SK-N-SH (cell line): ENCODE measurements around the gene FAM240A. TPM values are rescaled to one million over a fixed set of nuclear protein-coding genes. Genes with fewer than 3 reads are reported as not detected.

Source experiments
- CTCF ChIA-PET: fragments of 300-600, 350-600 bp; formaldehyde crosslinking; extraction: SDS; loops from one replicate; lab custom pipeline; 2021; lab: Yijun Ruan, JAX
- POLR2A ChIA-PET: fragments of 350-600 bp; sonication (Branson Sonifier 250); formaldehyde crosslinking; extraction: SDS; loops from one replicate; lab custom pipeline; 2020; ENCODE audit warnings: antibody characterized with exemption, inconsistent platforms; lab: Yijun Ruan, JAX
- DNase-seq: peaks from one replicate; pipeline ENCODE4 v3.0.0; 2012
- H2AFZ ChIP-seq: fragments of 200-600 bp; sonication (generic); 2 replicates; pipeline ENCODE4 v1.8.1; 2016; ENCODE audit warnings: antibody characterized with exemption, mild to moderate bottlenecking, low read depth
- H3F3A ChIP-seq: fragments of 200-600 bp; sonication (generic); replicated peaks from 2 replicates; pipeline ENCODE3; 2016; ENCODE audit warnings: antibody characterized with exemption, mild to moderate bottlenecking; ENCODE audit not compliant: insufficient read depth
- H3K27ac ChIP-seq, 2 experiments: fragments of 200-500 bp in 1 of 2; fragments of 200-600 bp in 1 of 2; sonication (Bioruptor generic) in 1 of 2; sonication (generic), shearing (Covaris generic) in 1 of 2; 2 replicates each; pipeline versions ENCODE4 v1.5.1 to v1.6.1; 2014 to 2016; ENCODE audit warnings: low read depth in 2 of 2, inconsistent platforms in 1 of 2, low read length in 1 of 2, mild to moderate bottlenecking in 1 of 2, mixed read lengths in 1 of 2
- H3K27me3 ChIP-seq: fragments of 200-600 bp; sonication (generic), shearing (Covaris generic); 2 replicates; pipeline ENCODE4 v1.6.1; 2016; ENCODE audit warnings: mixed run types; ENCODE audit not compliant: insufficient read depth
- H3K36me3 ChIP-seq, 2 experiments: fragments of 200-500 bp in 1 of 2; fragments of 200-600 bp in 1 of 2; sonication (Bioruptor generic) in 1 of 2; sonication (generic) in 1 of 2; replicated peaks in 1 of 2; 2 replicates each; pipeline versions ENCODE3 to v1.5.1; 2014 to 2016; ENCODE audit warnings: low read length in 1 of 2, mild to moderate bottlenecking in 1 of 2; ENCODE audit not compliant: insufficient read depth in 2 of 2, control insufficient read depth in 1 of 2
- H3K4me1 ChIP-seq, 2 experiments: fragments of 200-500 bp in 1 of 2; fragments of 200-600 bp in 1 of 2; sonication (Bioruptor generic) in 1 of 2; sonication (generic), shearing (Covaris generic) in 1 of 2; 2 replicates each; pipeline versions ENCODE4 v1.5.1 to v1.6.1; 2014 to 2016; ENCODE audit warnings: low read depth in 1 of 2, low read length in 1 of 2, mixed run types in 1 of 2; ENCODE audit not compliant: insufficient read depth in 2 of 2, control insufficient read depth in 1 of 2
- H3K4me2 ChIP-seq: fragments of 200-600 bp; sonication (generic), shearing (Covaris generic); 2 replicates; pipeline ENCODE4 v1.6.1; 2017; ENCODE audit warnings: mixed run types
- H3K4me3 ChIP-seq, 2 experiments: fragments of 200-500 bp in 1 of 2; fragments of 200-600 bp in 1 of 2; sonication (Bioruptor generic) in 1 of 2; sonication (generic), shearing (Covaris generic) in 1 of 2; 2 replicates each; pipeline versions ENCODE4 v1.5.1 to v1.8.1; 2014 to 2016; ENCODE audit warnings: low read depth in 2 of 2, inconsistent platforms in 1 of 2, low read length in 1 of 2, mild to moderate bottlenecking in 1 of 2, mixed read lengths in 1 of 2, moderate library complexity in 1 of 2
- H3K79me2 ChIP-seq: fragments of 200-600 bp; sonication (generic); 2 replicates; pipeline ENCODE4 v1.8.1; 2017; ENCODE audit warnings: mild to moderate bottlenecking; ENCODE audit not compliant: insufficient read depth
- H3K9ac ChIP-seq: fragments of 200-600 bp; sonication (generic); 2 replicates; pipeline ENCODE4 v1.6.1; 2017; ENCODE audit warnings: mixed run types
- H3K9me2 ChIP-seq: fragments of 200-600 bp; sonication (generic); 2 replicates; pipeline ENCODE4 v1.6.1; 2017; ENCODE audit warnings: mixed run types
- H3K9me3 ChIP-seq: fragments of 200-600 bp; sonication (generic); 2 replicates; pipeline ENCODE4 v1.6.1; 2017; ENCODE audit warnings: mixed run types, mild to moderate bottlenecking, moderate library complexity
- H4K20me1 ChIP-seq: fragments of 200-600 bp; sonication (generic); 2 replicates; pipeline ENCODE4 v1.6.1; 2017; ENCODE audit warnings: mild to moderate bottlenecking, mixed run types; ENCODE audit not compliant: insufficient read depth
- ELF1 ChIP-seq: IDR thresholded peaks from 2 replicates; pipeline ENCODE4 v1.4.0; 2012
- FOSL2 ChIP-seq: IDR thresholded peaks from 2 replicates; pipeline ENCODE4 v1.4.0; 2012; ENCODE audit warnings: low read depth, mild to moderate bottlenecking, moderate library complexity, borderline replicate concordance
- FOXM1 ChIP-seq: IDR thresholded peaks from 2 replicates; pipeline ENCODE4 v1.4.0; 2012; ENCODE audit warnings: low read depth, mild to moderate bottlenecking
- GATA2 ChIP-seq: sonication (generic); formaldehyde crosslinking; IDR thresholded peaks from 2 replicates; pipeline ENCODE4 v1.5.0; 2020; ENCODE audit warnings: mild to moderate bottlenecking, missing genetic modification reagents
- JUND ChIP-seq: IDR thresholded peaks from 2 replicates; pipeline ENCODE4 v1.4.0; 2012
- NFIC ChIP-seq: IDR thresholded peaks from 2 replicates; pipeline ENCODE4 v1.4.0; 2012; ENCODE audit warnings: borderline replicate concordance
- NRF1 ChIP-seq: IDR thresholded peaks from 2 replicates; pipeline ENCODE4 v1.6.1; 2012; ENCODE audit warnings: low read depth, mild to moderate bottlenecking, low read length
- WGBS: methylation state at CpG from one replicate; pipeline ENCODE4 v1.1.6; 2017; ENCODE audit warnings: low lambda C conversion rate; 5-methylcytosine and 5-hydroxymethylcytosine counted together
- polyA plus RNA-seq, 3 experiments: library from polyadenylated mRNA; depleted of rRNA; stranded (reverse); fragments of >200 nt; gene quantifications; 2 replicates each; pipeline ENCODE4 v1.2.3, GENCODE V29; 2012
- TF ChIP-seq, protein P1 (sequence below): IDR thresholded peaks from 2 replicates; pipeline ENCODE4 v1.4.0; 2012; ENCODE audit warnings: low read depth, borderline replicate concordance
- TF ChIP-seq, protein P2 (sequence below): IDR thresholded peaks from 2 replicates; pipeline ENCODE4 v1.6.1; 2012; ENCODE audit warnings: mild to moderate bottlenecking, low read depth, low read length, moderate library complexity
- TF ChIP-seq, protein P3 (sequence below): fragments of 200-600 bp; sonication (generic); IDR thresholded peaks from 2 replicates; pipeline ENCODE4 v1.6.1; 2017; ENCODE audit warnings: antibody characterized with exemption, mild to moderate bottlenecking, moderate library complexity
- TF ChIP-seq, protein P4 (sequence below): fragments of 150-350 bp; IDR thresholded peaks from 2 replicates; pipeline ENCODE4 v1.6.1; 2016; ENCODE audit warnings: mild to moderate bottlenecking, low read depth, low read length

The FAM240A gene
- polyA plus RNA-seq, 1 of the 3 experiments (the other 2 are of a cell fraction) = not detected

DNA sequence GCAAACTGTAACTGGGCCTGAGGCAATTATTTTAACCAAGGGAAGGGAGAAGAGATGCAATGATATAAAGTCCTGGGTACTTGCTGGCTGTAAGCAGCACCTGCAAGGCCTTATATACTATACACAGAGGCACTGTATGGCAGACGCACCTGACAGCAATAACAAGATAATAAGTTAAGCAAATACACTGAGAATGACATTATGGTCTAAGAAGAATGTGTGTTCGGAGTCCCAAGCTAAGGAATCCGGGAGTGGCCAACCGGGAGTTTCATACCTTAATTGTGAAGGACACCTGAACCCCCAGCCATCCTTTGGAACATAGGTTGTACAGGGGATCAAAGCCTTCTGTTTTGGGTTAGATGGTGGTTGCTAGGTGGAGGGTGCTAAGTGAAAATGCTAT, 13.7 kb downstream of the FAM240A start:
- Histone ChIP-seq H3K27ac (no peak overlapping the region), H3K4me2 (no peak overlapping the region), H3K9ac (no peak overlapping the region)

DNA sequence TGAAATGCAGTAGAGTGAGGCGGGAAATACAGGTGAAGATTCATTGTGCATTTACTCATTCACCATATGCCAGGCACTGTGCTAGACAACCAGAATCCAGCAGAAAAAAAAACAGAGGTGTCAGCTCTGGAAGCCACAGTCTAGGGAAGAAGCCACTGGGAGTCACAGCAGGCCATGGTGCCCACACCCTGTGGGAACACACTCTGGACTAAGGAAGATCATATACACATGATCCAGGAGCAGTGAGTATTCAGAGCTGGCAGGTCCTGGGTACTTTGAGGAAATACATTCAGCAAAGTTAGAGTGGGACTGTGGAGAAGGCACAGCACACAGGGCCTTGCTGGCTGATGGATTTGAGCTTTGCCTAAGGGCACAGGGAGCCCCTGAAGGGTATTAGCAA, 14.8 kb downstream of the FAM240A start:
- CTCF ChIA-PET = interaction anchor here (1.5 to 2.4 kb wide), 2 partner anchors 12 to 139 kb away, joined by 4 to 6 read pairs; no protein-coding TSS in a partner anchor
- Histone ChIP-seq H3K9me2 (no peaks in the 10 kb centered on the region), H3K27ac (no peak overlapping the region), H3K9ac (no peak overlapping the region), H3K27me3 (no peaks in the 10 kb centered on the region; the same call in 1 of the 2 replicates), H3F3A (no peaks in the 10 kb centered on the region), H2AFZ (no peak overlapping the region), H3K4me3 (no peak overlapping the region), H3K4me2 (no peak overlapping the region), H3K36me3 (no peaks in the 10 kb centered on the region), H3K9me3 (no peaks in the 10 kb centered on the region), H3K79me2 (no peaks in the 10 kb centered on the region), H3K4me1 (no peaks in the 10 kb centered on the region), H4K20me1 (no peaks in the 10 kb centered on the region)
- DNase-seq = no peak
- WGBS = 50% methylated on average over 1 of the region's 1 CpG
- TF ChIP-seq ELF1 (no peak), GATA2 (CRISPR knock-in tag) (no peak), FOXM1 (no peak), FOSL2 (no peak), NRF1 (no peak), NFIC (no peak)
- TF ChIP-seq, protein P1, sequence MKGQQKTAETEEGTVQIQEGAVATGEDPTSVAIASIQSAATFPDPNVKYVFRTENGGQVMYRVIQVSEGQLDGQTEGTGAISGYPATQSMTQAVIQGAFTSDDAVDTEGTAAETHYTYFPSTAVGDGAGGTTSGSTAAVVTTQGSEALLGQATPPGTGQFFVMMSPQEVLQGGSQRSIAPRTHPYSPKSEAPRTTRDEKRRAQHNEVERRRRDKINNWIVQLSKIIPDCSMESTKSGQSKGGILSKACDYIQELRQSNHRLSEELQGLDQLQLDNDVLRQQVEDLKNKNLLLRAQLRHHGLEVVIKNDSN = no peak
- TF ChIP-seq, protein P2, sequence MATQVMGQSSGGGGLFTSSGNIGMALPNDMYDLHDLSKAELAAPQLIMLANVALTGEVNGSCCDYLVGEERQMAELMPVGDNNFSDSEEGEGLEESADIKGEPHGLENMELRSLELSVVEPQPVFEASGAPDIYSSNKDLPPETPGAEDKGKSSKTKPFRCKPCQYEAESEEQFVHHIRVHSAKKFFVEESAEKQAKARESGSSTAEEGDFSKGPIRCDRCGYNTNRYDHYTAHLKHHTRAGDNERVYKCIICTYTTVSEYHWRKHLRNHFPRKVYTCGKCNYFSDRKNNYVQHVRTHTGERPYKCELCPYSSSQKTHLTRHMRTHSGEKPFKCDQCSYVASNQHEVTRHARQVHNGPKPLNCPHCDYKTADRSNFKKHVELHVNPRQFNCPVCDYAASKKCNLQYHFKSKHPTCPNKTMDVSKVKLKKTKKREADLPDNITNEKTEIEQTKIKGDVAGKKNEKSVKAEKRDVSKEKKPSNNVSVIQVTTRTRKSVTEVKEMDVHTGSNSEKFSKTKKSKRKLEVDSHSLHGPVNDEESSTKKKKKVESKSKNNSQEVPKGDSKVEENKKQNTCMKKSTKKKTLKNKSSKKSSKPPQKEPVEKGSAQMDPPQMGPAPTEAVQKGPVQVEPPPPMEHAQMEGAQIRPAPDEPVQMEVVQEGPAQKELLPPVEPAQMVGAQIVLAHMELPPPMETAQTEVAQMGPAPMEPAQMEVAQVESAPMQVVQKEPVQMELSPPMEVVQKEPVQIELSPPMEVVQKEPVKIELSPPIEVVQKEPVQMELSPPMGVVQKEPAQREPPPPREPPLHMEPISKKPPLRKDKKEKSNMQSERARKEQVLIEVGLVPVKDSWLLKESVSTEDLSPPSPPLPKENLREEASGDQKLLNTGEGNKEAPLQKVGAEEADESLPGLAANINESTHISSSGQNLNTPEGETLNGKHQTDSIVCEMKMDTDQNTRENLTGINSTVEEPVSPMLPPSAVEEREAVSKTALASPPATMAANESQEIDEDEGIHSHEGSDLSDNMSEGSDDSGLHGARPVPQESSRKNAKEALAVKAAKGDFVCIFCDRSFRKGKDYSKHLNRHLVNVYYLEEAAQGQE = no peak
- TF ChIP-seq, protein P3, sequence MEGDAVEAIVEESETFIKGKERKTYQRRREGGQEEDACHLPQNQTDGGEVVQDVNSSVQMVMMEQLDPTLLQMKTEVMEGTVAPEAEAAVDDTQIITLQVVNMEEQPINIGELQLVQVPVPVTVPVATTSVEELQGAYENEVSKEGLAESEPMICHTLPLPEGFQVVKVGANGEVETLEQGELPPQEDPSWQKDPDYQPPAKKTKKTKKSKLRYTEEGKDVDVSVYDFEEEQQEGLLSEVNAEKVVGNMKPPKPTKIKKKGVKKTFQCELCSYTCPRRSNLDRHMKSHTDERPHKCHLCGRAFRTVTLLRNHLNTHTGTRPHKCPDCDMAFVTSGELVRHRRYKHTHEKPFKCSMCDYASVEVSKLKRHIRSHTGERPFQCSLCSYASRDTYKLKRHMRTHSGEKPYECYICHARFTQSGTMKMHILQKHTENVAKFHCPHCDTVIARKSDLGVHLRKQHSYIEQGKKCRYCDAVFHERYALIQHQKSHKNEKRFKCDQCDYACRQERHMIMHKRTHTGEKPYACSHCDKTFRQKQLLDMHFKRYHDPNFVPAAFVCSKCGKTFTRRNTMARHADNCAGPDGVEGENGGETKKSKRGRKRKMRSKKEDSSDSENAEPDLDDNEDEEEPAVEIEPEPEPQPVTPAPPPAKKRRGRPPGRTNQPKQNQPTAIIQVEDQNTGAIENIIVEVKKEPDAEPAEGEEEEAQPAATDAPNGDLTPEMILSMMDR = no peak
- TF ChIP-seq, protein P4, sequence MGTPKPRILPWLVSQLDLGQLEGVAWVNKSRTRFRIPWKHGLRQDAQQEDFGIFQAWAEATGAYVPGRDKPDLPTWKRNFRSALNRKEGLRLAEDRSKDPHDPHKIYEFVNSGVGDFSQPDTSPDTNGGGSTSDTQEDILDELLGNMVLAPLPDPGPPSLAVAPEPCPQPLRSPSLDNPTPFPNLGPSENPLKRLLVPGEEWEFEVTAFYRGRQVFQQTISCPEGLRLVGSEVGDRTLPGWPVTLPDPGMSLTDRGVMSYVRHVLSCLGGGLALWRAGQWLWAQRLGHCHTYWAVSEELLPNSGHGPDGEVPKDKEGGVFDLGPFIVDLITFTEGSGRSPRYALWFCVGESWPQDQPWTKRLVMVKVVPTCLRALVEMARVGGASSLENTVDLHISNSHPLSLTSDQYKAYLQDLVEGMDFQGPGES = no peak
- POLR2A ChIA-PET = no interaction called here

More for the DNA sequence above, 13.7 kb downstream of the FAM240A start:
- Histone ChIP-seq H3K27me3 (no peaks in the 10 kb centered on the region; the same call in 1 of the 2 replicates), H3F3A (no peaks in the 10 kb centered on the region), H3K36me3 (no peaks in the 10 kb centered on the region), H2AFZ (no peak overlapping the region), H3K9me3 (no peaks in the 10 kb centered on the region), H4K20me1 (no peaks in the 10 kb centered on the region), H3K9me2 (no peaks in the 10 kb centered on the region), H3K4me3 (no peak overlapping the region), H3K79me2 (no peaks in the 10 kb centered on the region), H3K4me1 (no peaks in the 10 kb centered on the region)
- no peak for TF ChIP-seq JUND
- TF ChIP-seq, protein P4 = no peak
- 39% methylated on average over 4 of the region's 4 CpGs for WGBS
- no peak for DNase-seq
- POLR2A ChIA-PET = no interaction called here
- CTCF ChIA-PET = interaction anchor here (1.2 to 2.4 kb wide), 2 partner anchors 11 to 137 kb away, joined by 4 to 6 read pairs; no protein-coding TSS in a partner anchor
